ENCODE data around the gene HPD.

- TF ChIP-seq CTCF (conservative IDR thresholded peaks at IDR 0.05; ENCODE audit: low read length) (no peak), EZH2phosphoT487 (IDR thresholded peaks at IDR 0.05; ENCODE audit: borderline replicate concordance, low read depth, low read length) (no peak)
Measured at GRCh38 chr12:121826318-121827150, 32.1 kb downstream of the HPD start.
